ENCODE results near the gene RIPPLY1.

The RIPPLY1 gene

DNA sequence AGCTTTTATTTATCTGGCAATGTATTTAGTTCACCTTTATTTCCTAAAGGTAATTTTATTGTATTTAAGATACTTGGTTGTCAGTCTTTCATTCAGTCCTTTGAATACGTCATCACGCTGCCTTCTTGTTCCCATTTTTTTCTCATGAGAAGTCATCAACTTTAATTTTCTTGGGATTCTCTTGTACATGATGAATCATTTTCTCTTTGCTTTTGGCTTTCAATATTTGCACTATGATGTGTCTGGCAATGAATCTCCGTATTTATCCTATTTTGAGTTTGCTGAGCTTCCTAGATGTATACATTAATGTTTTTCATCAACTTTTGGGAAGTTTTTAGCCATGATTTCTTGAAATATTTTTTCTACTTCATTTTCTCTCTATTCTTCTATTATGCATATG, 45.5 kb upstream of the RIPPLY1 start:
- Histone ChIP-seq H3F3A (ENCODE audit: insufficient read depth, low read length) (no peaks in the 10 kb centered on the region), H3K4me1 (ENCODE audit: low read length) (no peaks in the 10 kb centered on the region), H3K4me3 (ENCODE audit: low read length) (no peak overlapping the region), H3K36me3 (replicated peaks; ENCODE audit: insufficient read depth, low read length) (no peaks in the 10 kb centered on the region), H2AFZ (ENCODE audit: low read length) (no peak overlapping the region), H3K79me2 (ENCODE audit: low read length) (no peaks in the 10 kb centered on the region), H3K9me2 (replicated peaks; ENCODE audit: insufficient read depth, low read length) (no peaks in the 10 kb centered on the region), H3K9me3 (replicated peaks; ENCODE audit: insufficient read depth, low read length) (no peaks in the 10 kb centered on the region), H3K27me3 (replicated peaks; ENCODE audit: insufficient read depth, low read length) (no peaks in the 10 kb centered on the region), H4K20me1 (ENCODE audit: insufficient read depth, low read length) (no peaks in the 10 kb centered on the region), H3K27ac (ENCODE audit: low read length) (no peak overlapping the region), H3K4me2 (ENCODE audit: low read depth, low read length) (no peak overlapping the region), H3K9ac (ENCODE audit: low read length) (no peak overlapping the region)
- TF ChIP-seq EZH2 (optimal IDR thresholded peaks at IDR 0.05; ENCODE audit: low read depth, low read length) (no peak), EZH2phosphoT487 (IDR thresholded peaks at IDR 0.05; ENCODE audit: low read length) (no peak)
- TF ChIP-seq, protein P1, sequence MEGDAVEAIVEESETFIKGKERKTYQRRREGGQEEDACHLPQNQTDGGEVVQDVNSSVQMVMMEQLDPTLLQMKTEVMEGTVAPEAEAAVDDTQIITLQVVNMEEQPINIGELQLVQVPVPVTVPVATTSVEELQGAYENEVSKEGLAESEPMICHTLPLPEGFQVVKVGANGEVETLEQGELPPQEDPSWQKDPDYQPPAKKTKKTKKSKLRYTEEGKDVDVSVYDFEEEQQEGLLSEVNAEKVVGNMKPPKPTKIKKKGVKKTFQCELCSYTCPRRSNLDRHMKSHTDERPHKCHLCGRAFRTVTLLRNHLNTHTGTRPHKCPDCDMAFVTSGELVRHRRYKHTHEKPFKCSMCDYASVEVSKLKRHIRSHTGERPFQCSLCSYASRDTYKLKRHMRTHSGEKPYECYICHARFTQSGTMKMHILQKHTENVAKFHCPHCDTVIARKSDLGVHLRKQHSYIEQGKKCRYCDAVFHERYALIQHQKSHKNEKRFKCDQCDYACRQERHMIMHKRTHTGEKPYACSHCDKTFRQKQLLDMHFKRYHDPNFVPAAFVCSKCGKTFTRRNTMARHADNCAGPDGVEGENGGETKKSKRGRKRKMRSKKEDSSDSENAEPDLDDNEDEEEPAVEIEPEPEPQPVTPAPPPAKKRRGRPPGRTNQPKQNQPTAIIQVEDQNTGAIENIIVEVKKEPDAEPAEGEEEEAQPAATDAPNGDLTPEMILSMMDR (IDR thresholded peaks at IDR 0.05; ENCODE audit: low read length) = no peak
- no peak for DNase-seq

DNA sequence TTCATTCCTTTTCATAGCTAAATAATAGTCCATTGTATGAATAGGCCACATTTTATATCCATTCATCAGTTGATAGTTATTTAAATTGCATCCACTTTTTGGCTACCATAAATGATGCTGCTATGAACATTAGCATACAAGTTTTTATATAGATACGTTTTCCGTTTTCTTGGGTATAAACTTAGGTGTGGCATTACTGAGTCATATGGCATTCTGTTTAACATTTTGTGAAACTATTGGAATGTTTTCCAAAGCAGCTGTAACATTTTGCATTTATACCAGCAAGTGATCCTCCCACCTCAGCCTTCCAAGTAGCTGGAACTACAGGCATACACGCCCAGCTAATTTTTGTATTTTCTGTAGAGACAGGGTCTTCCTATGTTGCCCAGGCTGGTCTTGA, 43.3 kb upstream of the RIPPLY1 start:
- TF ChIP-seq EZH2phosphoT487 (IDR thresholded peaks at IDR 0.05; ENCODE audit: low read length) (no peak), EZH2 (optimal IDR thresholded peaks at IDR 0.05; ENCODE audit: low read depth, low read length) (no peak)
- TF ChIP-seq, protein P1 (IDR thresholded peaks at IDR 0.05; ENCODE audit: low read length) = no peak
- Histone ChIP-seq H2AFZ (ENCODE audit: low read length) (no peak overlapping the region), H3K27me3 (replicated peaks; ENCODE audit: insufficient read depth, low read length) (no peaks in the 10 kb centered on the region), H3K4me2 (ENCODE audit: low read depth, low read length) (no peak overlapping the region), H3K79me2 (ENCODE audit: low read length) (no peaks in the 10 kb centered on the region), H3K4me1 (ENCODE audit: low read length) (no peaks in the 10 kb centered on the region), H3K36me3 (replicated peaks; ENCODE audit: insufficient read depth, low read length) (no peaks in the 10 kb centered on the region), H3K9me3 (replicated peaks; ENCODE audit: insufficient read depth, low read length) (no peaks in the 10 kb centered on the region), H3K9me2 (replicated peaks; ENCODE audit: insufficient read depth, low read length) (no peaks in the 10 kb centered on the region), H3K4me3 (ENCODE audit: low read length) (no peak overlapping the region), H4K20me1 (ENCODE audit: insufficient read depth, low read length) (no peaks in the 10 kb centered on the region), H3K27ac (ENCODE audit: low read length) (no peak overlapping the region), H3F3A (ENCODE audit: insufficient read depth, low read length) (no peaks in the 10 kb centered on the region), H3K9ac (ENCODE audit: low read length) (no peak overlapping the region)
- no peak for DNase-seq

DNA sequence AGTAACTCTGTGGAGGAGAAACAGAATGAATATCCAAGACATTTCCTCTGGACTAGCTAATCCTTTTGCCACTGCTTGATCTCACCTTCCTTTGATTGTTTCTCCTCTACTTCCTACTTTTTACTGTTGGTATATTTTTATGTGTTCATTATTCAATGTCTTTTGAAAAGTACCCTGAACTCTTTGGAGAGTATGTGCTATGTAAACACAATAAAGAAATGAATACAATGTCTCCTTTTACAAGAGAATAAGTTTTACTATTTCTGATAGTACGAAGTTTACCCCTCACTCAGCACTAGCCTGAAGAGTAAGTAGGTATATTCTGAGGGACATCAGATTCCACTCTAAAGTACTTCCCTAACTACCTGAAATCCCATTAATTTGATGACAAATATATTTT, 36.9 kb upstream of the RIPPLY1 start:
- Histone ChIP-seq H3K4me1 (ENCODE audit: low read length) (no peaks in the 10 kb centered on the region), H3K9me3 (replicated peaks; ENCODE audit: insufficient read depth, low read length) (no peaks in the 10 kb centered on the region), H3K9me2 (replicated peaks; ENCODE audit: insufficient read depth, low read length) (no peaks in the 10 kb centered on the region), H3K36me3 (replicated peaks; ENCODE audit: insufficient read depth, low read length) (no peaks in the 10 kb centered on the region), H3K27me3 (replicated peaks; ENCODE audit: insufficient read depth, low read length) (no peaks in the 10 kb centered on the region), H2AFZ (ENCODE audit: low read length) (no peak overlapping the region), H4K20me1 (ENCODE audit: insufficient read depth, low read length) (no peaks in the 10 kb centered on the region), H3K79me2 (ENCODE audit: low read length) (no peaks in the 10 kb centered on the region), H3F3A (ENCODE audit: insufficient read depth, low read length) (no peaks in the 10 kb centered on the region), H3K4me2 (ENCODE audit: low read depth, low read length) (no peak overlapping the region), H3K4me3 (ENCODE audit: low read length) (no peak overlapping the region), H3K27ac (ENCODE audit: low read length) (no peak overlapping the region), H3K9ac (ENCODE audit: low read length) (no peak overlapping the region)
- TF ChIP-seq EZH2 (optimal IDR thresholded peaks at IDR 0.05; ENCODE audit: low read depth, low read length) (no peak), EZH2phosphoT487 (IDR thresholded peaks at IDR 0.05; ENCODE audit: low read length) (no peak)
- TF ChIP-seq, protein P1 (IDR thresholded peaks at IDR 0.05; ENCODE audit: low read length) = no peak
- DNase-seq = no peak

All from MM.1S (cell line).